ENCODE measurements around the gene TEX9. TPM values are rescaled to one million over a fixed set of nuclear protein-coding genes. Genes with fewer than 3 reads are reported as not detected.

TEX9 gene
- polyA plus RNA-seq, 1 donor (not counting 4 experiments of a cell fraction or from before 2014, with no cell fraction given): 3.4 TPM

- DNase-seq (ENCODE audit: low read depth, low spot score) (no peak), FAIRE-seq (peak; percentile 49)
- H2AFZ ChIP-seq (ENCODE audit: control insufficient read depth, low read length): no peak overlapping the region
- H3K79me2 ChIP-seq (ENCODE audit: control insufficient read depth, insufficient read depth, low read length): no peaks in the 10 kb centered on the region
- no peaks in the 10 kb centered on the region for H3K9me1 ChIP-seq (ENCODE audit: control insufficient read depth, extremely low read depth, insufficient read depth, low read length)
- no peak overlapping the region for H3K27ac ChIP-seq (ENCODE audit: control insufficient read depth, insufficient read depth, low read length)
- no peaks in the 10 kb centered on the region for H3K4me1 ChIP-seq (ENCODE audit: control insufficient read depth, extremely low read depth, insufficient read depth, low read length)
- no peaks in the 10 kb centered on the region for H3K27me3 ChIP-seq (ENCODE audit: control insufficient read depth, extremely low read depth, insufficient read depth, low read length)
- no peaks in the 10 kb centered on the region for H3K9me3 ChIP-seq (ENCODE audit: control insufficient read depth, low read depth, low read length)
- dilution Hi-C loops (cut with MboI; ENCODE audit: extremely low pct_ligation_motif_present, low sequenced_read_pairs): no loop called here
- H4K20me1 ChIP-seq (ENCODE audit: control insufficient read depth, extremely low read depth, insufficient read depth, low read length): no peaks in the 10 kb centered on the region
- no peak overlapping the region for H3K4me3 ChIP-seq (ENCODE audit: control insufficient read depth in 2 of 3, extremely low read depth in 1 of 3, insufficient read depth in 2 of 3, low read depth in 1 of 3, low read length in 3 of 3)
- TF ChIP-seq CTCF (optimal IDR thresholded peaks at IDR 0.05 in 1 of 3, IDR thresholded peaks at IDR 0.05 in 1 of 3, conservative IDR thresholded peaks at IDR 0.05 in 1 of 3; ENCODE audit: extremely low read depth in 1 of 3, insufficient read depth in 2 of 3, low read length in 3 of 3) (no peak), EZH2 (IDR thresholded peaks at IDR 0.05; ENCODE audit: low read length) (no peak)
- no peaks in the 10 kb centered on the region for H3K36me3 ChIP-seq (ENCODE audit: control insufficient read depth in 2 of 2, extremely low read depth in 1 of 2, insufficient read depth in 2 of 2, low read length in 2 of 2)
- no peak overlapping the region for H3K4me2 ChIP-seq (ENCODE audit: control insufficient read depth, extremely low read depth, insufficient read depth, low read depth, low read length)
- H3K9ac ChIP-seq (ENCODE audit: control insufficient read depth, extremely low read depth, insufficient read depth, low read length): no peak overlapping the region
Measured at GRCh38 chr15:56383010-56383409, 17.8 kb downstream of the TEX9 start.

- Histone ChIP-seq H3K9ac (ENCODE audit: control insufficient read depth, extremely low read depth, insufficient read depth, low read length) (no peak overlapping the region), H3K4me3 (ENCODE audit: control insufficient read depth in 2 of 3, extremely low read depth in 1 of 3, insufficient read depth in 2 of 3, low read depth in 1 of 3, low read length in 3 of 3) (no peak overlapping the region), H4K20me1 (ENCODE audit: control insufficient read depth, extremely low read depth, insufficient read depth, low read length) (no peaks in the 10 kb centered on the region), H2AFZ (ENCODE audit: control insufficient read depth, low read length) (no peak overlapping the region), H3K9me3 (ENCODE audit: control insufficient read depth, low read depth, low read length) (no peaks in the 10 kb centered on the region), H3K27me3 (ENCODE audit: control insufficient read depth, extremely low read depth, insufficient read depth, low read length) (no peaks in the 10 kb centered on the region), H3K4me1 (ENCODE audit: control insufficient read depth, extremely low read depth, insufficient read depth, low read length) (no peaks in the 10 kb centered on the region), H3K9me1 (ENCODE audit: control insufficient read depth, extremely low read depth, insufficient read depth, low read length) (no peaks in the 10 kb centered on the region), H3K4me2 (ENCODE audit: control insufficient read depth, extremely low read depth, insufficient read depth, low read depth, low read length) (no peak overlapping the region), H3K27ac (ENCODE audit: control insufficient read depth, insufficient read depth, low read length) (no peak overlapping the region), H3K36me3 (ENCODE audit: control insufficient read depth in 2 of 2, extremely low read depth in 1 of 2, insufficient read depth in 2 of 2, low read length in 2 of 2) (no peaks in the 10 kb centered on the region), H3K79me2 (ENCODE audit: control insufficient read depth, insufficient read depth, low read length) (no peaks in the 10 kb centered on the region)
- DNase-seq (ENCODE audit: low read depth, low spot score) (no peak), FAIRE-seq (no peak)
- TF ChIP-seq CTCF (optimal IDR thresholded peaks at IDR 0.05 in 1 of 3, IDR thresholded peaks at IDR 0.05 in 1 of 3, conservative IDR thresholded peaks at IDR 0.05 in 1 of 3; ENCODE audit: extremely low read depth in 1 of 3, insufficient read depth in 2 of 3, low read length in 3 of 3): no peak
- no peak for TF ChIP-seq EZH2 (IDR thresholded peaks at IDR 0.05; ENCODE audit: low read length)
- dilution Hi-C loops (cut with MboI; ENCODE audit: extremely low pct_ligation_motif_present, low sequenced_read_pairs): no loop called here
Measured at GRCh38 chr15:56385908-56386307, 20.7 kb downstream of the TEX9 start.
